HL-60 (cell line): ENCODE data around the gene ANKRD13D.

Experiments used
- DNase-seq, 2 experiments: peaks; one replicate each; pipeline ENCODE4 v3.0.0-alpha.2; 2010 to 2020; ENCODE audit warnings: low read depth in 1 of 2, low spot score in 1 of 2
- H3K27ac ChIP-seq: fragments of 250-450 bp; sonication (Bioruptor Pico); replicated peaks from 2 replicates; pipeline ENCODE4 v1.5.1; 2020; ENCODE audit warnings: mild to moderate bottlenecking, moderate library complexity
- H3K27me3 ChIP-seq: fragments of 250-450 bp; sonication (Bioruptor Pico); 2 replicates; pipeline ENCODE4 v1.5.1; 2021; ENCODE audit warnings: mild to moderate bottlenecking, moderate library complexity; ENCODE audit not compliant: insufficient read depth, poor library complexity, severe bottlenecking
- H3K4me3 ChIP-seq: replicated peaks from 2 replicates; pipeline ENCODE4 v1.5.1; 2011; ENCODE audit warnings: mild to moderate bottlenecking, control low read depth, low read length; ENCODE audit not compliant: insufficient read depth
- GABPA ChIP-seq: IDR thresholded peaks from 2 replicates; pipeline ENCODE4 v1.6.1; 2012; ENCODE audit warnings: low read depth
- POLR2AphosphoS5 ChIP-seq: IDR thresholded peaks from 2 replicates; pipeline ENCODE4 v1.6.1; 2012; ENCODE audit warnings: low read depth
- SPI1 ChIP-seq: IDR thresholded peaks from 2 replicates; pipeline ENCODE4 v1.6.1; 2012; ENCODE audit warnings: low read depth, mild to moderate bottlenecking, borderline replicate concordance
- long read RNA-seq: library from polyadenylated mRNA; unstranded; transcript quantifications from one replicate; pipeline ENCODE4 v2.0.0, GENCODE V29; 2020
- TF ChIP-seq, protein P1 (sequence below): IDR thresholded peaks from 2 replicates; pipeline ENCODE4 v1.6.1; 2012; ENCODE audit warnings: low read depth; ENCODE audit not compliant: insufficient replicate concordance
- TF ChIP-seq, protein P2 (sequence below): IDR thresholded peaks from one replicate; pipeline ENCODE4 v1.5.1; 2011; ENCODE audit warnings: low read length, control low read depth, inconsistent platforms; ENCODE audit not compliant: insufficient read depth

ANKRD13D gene
- long read RNA-seq, transcript ANKRD13D-202 (15 exons, 2,881 nt): major isoform, 24 of 49 reads
- long read RNA-seq, partial matches to known transcripts: 10 of 49 reads
- long read RNA-seq, other reads (novel, unspliced or antisense): 9 of 49 reads

DNA sequence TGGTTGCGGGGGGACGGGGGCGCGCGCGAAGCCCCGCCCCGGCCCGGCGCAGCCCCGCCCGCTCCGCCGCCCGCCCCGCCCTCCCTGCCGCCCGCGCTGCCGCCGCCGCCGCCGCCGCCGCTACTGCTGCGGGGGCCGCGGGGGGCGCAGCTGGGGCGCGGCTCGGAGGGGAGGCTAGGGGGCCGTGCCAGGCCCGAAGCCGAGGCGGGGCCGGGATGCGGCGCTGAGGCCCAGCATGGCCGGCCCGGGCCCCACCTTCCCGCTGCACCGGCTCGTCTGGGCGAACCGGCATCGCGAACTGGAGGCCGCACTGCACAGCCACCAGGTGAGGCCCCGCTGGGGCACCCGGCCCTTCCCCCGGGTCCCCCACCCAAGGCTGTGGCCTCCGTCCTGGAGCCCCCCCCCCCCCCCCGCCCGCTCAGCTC is at the start of gene ANKRD13D:
ANKRD13D (plus strand) TSS at position 78 of the 425 bp plus-strand sequence; CDS start at position 236, 158 bp downstream.
- peak; percentile 36 to 67 for DNase-seq
- Histone ChIP-seq H3K27me3 (no peaks in the 10 kb centered on the region), H3K27ac (peak within 1 kb of the TSS; percentile 100), H3K4me3 (peak within 1 kb of the TSS; percentile 66)
- TF ChIP-seq, protein P1, sequence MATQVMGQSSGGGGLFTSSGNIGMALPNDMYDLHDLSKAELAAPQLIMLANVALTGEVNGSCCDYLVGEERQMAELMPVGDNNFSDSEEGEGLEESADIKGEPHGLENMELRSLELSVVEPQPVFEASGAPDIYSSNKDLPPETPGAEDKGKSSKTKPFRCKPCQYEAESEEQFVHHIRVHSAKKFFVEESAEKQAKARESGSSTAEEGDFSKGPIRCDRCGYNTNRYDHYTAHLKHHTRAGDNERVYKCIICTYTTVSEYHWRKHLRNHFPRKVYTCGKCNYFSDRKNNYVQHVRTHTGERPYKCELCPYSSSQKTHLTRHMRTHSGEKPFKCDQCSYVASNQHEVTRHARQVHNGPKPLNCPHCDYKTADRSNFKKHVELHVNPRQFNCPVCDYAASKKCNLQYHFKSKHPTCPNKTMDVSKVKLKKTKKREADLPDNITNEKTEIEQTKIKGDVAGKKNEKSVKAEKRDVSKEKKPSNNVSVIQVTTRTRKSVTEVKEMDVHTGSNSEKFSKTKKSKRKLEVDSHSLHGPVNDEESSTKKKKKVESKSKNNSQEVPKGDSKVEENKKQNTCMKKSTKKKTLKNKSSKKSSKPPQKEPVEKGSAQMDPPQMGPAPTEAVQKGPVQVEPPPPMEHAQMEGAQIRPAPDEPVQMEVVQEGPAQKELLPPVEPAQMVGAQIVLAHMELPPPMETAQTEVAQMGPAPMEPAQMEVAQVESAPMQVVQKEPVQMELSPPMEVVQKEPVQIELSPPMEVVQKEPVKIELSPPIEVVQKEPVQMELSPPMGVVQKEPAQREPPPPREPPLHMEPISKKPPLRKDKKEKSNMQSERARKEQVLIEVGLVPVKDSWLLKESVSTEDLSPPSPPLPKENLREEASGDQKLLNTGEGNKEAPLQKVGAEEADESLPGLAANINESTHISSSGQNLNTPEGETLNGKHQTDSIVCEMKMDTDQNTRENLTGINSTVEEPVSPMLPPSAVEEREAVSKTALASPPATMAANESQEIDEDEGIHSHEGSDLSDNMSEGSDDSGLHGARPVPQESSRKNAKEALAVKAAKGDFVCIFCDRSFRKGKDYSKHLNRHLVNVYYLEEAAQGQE: no peak
- TF ChIP-seq, protein P2, sequence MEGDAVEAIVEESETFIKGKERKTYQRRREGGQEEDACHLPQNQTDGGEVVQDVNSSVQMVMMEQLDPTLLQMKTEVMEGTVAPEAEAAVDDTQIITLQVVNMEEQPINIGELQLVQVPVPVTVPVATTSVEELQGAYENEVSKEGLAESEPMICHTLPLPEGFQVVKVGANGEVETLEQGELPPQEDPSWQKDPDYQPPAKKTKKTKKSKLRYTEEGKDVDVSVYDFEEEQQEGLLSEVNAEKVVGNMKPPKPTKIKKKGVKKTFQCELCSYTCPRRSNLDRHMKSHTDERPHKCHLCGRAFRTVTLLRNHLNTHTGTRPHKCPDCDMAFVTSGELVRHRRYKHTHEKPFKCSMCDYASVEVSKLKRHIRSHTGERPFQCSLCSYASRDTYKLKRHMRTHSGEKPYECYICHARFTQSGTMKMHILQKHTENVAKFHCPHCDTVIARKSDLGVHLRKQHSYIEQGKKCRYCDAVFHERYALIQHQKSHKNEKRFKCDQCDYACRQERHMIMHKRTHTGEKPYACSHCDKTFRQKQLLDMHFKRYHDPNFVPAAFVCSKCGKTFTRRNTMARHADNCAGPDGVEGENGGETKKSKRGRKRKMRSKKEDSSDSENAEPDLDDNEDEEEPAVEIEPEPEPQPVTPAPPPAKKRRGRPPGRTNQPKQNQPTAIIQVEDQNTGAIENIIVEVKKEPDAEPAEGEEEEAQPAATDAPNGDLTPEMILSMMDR: no peak
- TF ChIP-seq SPI1 (no peak), GABPA (no peak), POLR2AphosphoS5 (no peak)

DNA sequence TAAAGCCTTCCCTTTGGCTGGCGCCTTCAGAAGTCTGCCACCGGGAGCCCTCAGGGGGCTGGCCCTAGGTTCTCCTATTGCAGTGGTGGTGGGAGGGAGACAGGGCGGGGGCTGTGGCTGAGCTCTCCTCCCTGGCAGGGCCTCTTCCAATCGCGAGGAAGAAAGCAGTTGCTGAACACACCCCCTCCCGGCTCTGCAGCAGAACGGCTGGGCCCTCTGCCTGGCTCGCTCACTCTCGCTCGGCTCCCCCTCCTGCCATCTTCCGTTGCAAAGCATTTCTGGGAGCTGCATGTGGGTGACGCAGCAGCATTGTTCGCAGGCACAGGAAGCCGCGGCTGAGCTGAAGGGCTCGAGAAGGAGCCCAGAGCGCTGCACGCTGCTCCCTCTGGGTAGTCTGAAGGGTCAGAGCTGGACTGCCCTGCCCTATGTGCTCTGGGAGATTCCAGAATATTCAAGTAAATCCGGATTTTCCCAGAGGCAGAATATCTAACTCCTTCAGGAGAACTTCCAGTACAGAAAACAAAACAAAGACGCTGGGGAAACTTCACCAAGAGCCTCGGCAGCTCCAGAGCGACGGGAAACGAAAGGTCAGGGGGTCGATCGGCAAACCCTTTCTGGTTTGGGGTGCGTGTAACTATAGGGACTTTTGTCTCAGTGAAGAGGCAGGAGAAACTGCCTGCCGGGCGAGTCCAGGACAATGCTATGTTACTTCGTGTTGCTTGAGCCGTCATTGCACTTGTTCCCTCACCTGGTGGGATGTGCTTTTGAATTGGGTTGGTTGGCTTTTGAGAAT is 49.1 kb upstream of the ANKRD13D start:
- Histone ChIP-seq H3K4me3 (peak overlapping the region; percentile 65), H3K27me3 (no peaks in the 10 kb centered on the region), H3K27ac (peak overlapping the region; percentile 94)
- TF ChIP-seq GABPA (0 out of 2 replicates have a peak, but pooled peaks have one; percentile 37), SPI1 (peak; percentile 5; the same call in 1 of the 2 replicates), POLR2AphosphoS5 (peak; percentile 84)
- TF ChIP-seq, protein P1: peak; percentile 68
- TF ChIP-seq, protein P2: no peak
- peak; percentile 96 to 99 for DNase-seq

DNA sequence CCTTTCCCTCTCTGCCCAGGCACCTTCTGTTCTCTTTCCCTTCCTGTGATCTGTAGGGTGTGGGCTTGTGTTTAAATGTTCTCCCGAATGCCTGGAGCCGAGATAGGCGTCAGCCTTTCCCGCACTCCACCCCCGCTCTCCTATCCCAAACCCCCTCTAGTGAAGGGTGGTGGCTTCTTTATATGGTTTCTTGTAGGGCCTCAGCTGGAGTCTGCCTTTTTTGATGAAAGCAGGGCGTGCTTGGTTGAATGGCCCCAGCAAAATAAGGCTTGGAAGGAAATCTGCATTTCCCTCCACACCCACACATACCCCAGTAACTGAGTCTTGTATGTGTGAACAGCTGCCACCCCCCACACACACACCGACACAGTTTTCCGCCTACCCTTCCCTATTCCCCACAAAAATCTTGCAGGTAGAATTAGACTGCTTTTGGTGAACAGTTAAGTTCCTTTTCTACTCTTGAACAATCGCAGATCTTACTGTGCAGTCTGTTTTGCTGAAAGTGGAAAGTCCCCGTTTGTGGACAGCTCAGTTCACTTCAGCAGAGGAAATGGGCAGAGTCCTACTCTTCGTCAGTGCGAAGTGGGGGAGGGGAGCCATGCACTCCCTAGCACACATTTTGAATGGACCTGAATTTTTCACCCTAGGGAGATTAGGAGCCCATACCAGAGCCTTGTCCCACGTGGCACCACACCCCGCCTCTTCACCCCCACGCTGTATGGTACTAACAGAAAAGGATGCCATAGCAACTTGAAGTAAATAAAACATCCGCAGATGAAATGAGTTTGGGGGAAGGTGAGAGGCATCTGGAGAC is 48.3 kb upstream of the ANKRD13D start:
- TF ChIP-seq, protein P1: peak; percentile 10
- TF ChIP-seq GABPA: no peak
- Histone ChIP-seq H3K4me3 (peak overlapping the region; percentile 65), H3K27me3 (no peaks in the 10 kb centered on the region), H3K27ac (peak overlapping the region; percentile 94)
- peak; percentile 65 to 73 for DNase-seq
